GM18873 (cell line): ENCODE measurements around the gene SLC16A3.
"Not testable (repeated sequence)": the region's sequence is repeated elsewhere in the genome, so short reads cannot be mapped to it uniquely, and the experiment has no call there.

ENCODE experiments used
- ATAC-seq: cut with Tn5 transposase; IDR thresholded peaks from one replicate; pipeline ENCODE4 v1.9.1; 2021; ENCODE audit warnings: mild to moderate bottlenecking, moderate library complexity, moderate number of reproducible peaks; ENCODE audit not compliant: unreplicated experiment, low FRiP score

SLC16A3 gene

DNA sequence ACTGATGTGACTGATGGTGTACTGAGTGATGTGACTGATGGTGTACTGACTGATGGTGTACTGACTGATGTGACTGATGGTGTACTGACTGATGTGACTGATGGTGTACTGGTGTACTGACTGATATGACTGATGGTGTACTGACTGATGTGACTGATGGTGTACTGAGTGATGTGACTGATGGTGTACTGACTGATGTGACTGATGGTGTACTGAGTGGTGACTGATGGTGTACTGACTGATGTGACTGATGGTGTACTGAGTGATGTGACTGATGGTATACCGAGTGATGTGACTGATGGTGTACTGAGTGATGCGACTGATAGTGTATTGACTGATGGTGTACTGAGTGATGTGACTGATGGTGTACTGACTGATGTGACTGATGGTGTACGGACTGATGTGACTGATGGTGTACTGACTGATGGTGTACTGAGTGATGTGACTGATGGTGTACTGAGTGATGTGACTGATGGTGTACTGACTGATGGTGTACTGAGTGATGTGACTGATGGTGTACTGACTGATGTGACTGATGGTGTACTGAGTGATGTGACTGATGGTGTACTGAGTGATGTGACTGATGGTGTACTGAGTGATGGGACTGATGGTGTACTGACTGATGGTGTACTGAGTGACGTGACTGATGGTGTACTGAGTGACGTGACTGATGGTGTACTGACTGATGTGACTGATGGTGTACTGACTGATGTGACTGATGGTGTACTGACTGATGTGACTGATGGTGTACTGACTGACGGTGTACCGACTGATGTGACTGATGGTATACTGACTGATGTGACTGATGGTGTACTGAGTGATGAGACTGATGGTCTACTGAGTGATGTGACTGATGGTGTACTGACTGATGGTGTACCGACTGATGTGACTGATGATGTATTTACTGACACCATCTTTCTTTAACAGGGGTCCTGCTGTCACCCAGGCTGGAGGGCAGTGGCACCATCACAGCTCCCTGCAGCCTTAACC lies 31.4 kb downstream of the SLC16A3 start:
- ATAC-seq, result not testable (repeated sequence)

DNA sequence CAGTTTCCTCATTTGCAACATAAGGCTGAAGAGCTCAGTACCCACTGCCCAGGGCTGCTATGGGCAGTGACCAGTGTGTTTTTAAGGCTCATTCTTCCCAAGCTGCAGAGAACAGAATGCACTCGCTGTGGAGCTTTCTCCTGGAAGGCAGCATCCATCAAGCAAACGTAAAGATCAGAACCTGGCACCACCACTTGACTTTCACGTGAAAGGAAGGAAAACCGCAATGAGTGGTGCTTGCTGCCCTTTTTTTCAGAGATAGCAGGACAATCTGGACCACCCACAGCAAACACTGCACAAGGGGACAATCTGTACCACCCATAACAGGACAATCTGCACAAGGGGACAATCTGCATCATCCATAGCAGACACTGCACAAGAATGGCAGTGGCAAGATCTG lies 33.5 kb downstream of the SLC16A3 start:
- no peak for ATAC-seq

DNA sequence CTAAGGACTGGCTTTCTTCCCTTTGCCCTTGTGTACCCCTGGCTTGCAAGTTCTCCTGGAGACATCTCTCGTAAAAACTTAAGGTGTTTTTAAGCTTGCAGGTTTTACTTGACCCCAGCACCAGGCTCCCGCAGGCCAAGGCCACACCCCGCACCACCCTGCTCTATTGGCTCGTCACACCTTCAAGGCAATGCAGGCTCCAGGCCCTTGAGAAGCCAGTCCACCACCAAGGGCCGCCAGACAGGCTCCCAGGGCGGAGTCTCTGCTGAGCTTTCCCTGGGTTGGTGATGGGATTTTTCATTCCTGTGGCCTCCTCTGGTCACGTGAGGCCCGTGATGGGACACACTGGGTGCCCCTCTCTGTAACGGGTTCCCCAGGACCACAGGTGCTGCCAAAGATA lies 34.8 kb downstream of the SLC16A3 start:
- ATAC-seq, result no peak

DNA sequence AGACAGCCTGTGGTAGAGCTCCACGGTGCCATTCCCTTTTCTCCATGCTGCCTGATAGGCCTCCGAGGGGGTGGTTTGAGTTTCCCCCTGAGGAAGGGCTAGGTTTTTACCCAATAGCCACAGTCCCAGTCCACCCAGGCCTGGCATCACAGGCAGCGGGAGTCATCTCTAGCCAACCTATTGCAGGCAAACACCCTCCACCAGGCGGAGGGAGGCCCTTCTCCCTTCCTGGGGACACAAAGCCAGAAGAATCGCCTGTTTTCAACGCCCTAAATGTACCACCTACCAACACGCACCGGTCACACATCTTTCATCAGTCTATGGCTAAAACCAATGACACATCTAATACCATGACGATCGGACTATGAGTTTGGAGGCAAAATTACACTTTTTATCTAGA lies 37.3 kb downstream of the SLC16A3 start:
- no peak for ATAC-seq

DNA sequence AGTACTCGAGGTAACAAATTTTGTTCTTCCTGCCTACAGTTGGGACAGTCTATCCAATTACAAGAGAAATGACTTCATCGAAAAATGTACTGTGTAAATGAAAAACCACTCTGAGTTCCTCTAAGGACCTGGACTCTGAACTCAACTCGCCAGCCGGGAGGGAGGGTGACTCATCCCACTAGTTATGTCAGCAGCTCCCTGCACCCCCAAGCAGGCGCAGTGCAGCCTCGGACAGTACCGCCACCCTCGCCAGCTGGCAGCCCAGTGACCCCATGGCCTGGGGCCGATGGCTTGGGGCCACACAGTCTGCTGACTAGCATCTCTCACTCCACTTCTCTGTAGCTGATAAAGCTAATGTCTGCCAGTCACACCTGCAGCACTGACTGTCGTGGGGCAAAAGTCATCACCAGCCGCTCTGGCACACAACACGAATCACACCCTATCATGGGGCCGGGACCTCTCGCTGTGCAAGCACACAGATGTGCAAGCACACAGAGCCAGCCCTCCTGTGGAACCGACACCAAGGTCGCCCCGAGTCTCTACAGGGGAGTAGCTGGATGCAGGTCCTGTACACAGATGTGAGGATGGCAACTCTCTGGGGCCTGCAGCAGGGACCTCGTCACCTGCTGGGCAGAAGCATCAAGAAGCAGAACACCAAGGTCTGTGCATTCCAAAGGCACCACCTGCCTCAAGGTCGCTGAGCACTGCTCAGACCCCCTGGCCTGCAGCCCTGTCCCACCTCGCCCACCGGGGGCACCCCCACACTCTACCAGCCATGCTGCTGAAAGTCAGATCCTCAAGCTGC lies 38.9 kb downstream of the SLC16A3 start:
- no peak for ATAC-seq

DNA sequence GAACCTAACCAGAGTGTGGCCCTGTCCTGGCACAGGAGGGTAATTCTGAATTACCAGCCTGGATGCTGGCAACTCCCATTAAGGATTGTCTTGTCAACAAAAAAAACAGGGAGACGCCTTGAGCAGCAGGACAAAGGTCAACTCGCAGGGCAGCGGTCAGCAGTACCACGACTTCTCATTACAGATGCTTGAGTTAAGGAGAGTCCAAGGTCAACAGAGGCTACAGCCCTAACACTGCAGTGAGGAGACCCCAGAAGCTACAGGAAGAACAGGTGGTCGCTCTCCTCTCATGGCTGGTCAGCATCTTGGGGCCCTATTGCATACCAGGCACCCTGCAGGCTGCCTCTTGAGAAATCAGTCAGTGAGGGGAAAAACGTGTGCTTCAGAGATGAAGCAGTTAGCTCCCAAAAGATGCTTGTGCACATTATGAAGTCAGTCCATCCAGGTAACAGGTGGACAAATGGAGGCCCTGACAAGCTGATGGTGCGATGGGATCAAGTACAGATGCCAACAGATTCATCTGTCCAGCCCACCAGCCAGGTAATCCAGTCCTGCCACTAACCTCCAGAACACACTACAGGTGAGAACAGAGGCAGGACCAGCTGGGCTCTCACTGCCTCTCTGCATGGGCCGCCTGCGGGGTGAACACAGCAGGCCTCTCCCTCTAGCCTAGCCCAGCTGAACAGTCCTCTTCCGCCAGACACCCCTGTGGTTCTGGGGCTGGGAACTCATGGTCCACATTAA lies 40.5 kb downstream of the SLC16A3 start:
- ATAC-seq, result no peak

DNA sequence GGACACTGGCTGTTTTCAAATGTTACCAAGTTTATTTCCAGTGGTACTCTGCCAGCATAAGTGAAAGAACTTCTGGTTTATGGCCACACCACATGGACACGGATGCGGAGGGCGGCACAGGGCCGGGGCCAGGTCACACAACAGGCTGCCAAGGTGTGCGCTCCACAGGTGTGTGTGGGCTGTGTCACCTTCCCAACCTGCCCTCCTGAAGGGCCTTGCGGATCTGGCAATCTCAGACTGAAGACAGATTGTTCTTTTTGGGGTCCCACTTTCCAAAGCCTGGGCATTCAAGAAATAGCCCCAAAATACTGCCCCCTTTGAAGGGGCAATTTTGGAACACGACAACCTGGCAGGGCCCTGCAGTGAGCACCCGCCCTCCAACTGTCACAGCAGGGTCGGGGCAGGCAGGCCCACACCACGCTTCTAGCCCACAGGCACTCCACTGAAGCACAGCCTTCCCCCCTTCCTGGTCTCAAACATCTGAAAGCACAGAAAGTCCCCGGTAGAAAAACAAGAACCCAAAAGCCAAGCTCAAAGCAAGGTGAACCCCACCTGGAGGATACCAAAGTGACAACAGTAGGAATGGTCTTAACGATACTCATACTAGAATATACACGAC lies 41.1 kb downstream of the SLC16A3 start:
- ATAC-seq, result no peak

DNA sequence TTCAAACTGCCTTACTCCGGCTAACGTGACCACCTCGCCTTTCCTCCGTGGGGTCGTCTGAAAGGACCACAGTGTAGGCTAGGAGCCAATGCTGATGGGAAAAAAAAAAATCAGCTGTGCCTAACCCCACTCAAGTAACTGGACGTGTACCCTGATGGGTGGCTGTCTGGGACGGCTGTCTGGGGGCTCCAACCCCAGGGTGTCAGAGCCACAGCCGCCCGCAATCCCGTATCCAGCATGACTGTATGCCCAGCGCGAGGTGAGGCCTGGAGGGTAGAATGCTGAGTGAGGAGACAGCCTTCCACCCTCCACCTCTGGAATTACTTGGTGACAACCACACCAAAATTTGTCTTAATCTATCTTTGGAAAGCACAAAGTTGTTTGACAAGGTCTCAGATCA lies 41.8 kb downstream of the SLC16A3 start:
- ATAC-seq, result no peak

DNA sequence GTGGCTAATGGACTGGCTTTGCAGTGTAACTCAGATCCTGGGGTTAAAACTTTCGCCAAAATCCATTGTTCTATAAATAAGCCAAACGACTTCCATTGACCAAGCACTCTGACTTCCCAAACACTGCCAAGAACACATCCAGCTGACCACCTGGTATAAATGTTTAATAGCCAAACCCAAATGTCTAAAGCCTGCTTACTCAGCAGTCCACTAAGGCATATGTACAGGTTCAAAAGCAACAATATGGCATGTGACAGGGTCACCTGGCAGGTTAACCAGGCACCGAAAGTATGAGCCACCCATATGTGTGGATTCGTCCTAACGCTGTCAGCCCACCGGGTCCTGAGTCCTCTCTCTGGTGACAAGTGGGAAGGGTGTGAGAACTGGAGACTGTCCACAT lies 42.6 kb downstream of the SLC16A3 start:
- no peak for ATAC-seq

DNA sequence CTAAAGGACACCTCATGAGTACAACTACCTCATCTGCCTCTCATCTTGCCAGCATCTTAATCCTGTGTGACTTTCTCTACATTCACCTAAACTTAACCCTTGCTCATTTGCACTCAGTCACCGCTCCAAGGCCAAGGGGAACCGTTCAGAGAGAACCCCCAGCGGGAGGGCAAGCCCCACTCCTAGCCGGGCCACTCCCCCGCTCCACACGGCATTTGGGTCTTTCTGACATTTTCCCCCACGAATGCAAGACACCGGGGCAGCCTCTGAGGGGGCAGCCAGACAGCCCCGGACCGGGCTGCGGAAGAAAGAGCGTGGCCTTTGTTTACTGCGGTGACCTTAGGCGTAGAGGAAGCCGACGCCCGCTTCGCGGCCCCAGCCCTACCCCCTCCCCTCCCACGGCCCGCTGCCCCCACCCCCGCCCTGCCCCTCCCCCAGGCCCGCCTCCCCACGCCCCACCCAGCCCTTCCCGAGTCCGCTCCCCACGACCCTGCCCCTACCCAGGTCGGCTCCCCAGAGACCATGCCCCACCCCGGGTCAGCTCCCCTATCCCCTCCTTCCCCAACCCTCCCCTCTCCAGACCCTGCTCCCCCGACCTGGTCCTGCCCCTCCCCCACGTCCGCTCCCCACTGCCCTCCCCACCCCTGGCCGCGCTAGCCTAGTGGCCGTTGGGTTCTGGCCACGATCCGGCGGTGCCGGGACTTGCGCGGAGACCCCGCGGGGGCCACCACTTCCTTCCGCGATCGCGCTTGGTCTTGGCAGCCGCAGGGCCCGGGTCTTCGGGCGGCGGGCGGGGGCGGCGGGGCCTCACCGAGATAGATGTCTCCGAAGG lies 43.9 kb downstream of the SLC16A3 start:
- ATAC-seq, result no peak

DNA sequence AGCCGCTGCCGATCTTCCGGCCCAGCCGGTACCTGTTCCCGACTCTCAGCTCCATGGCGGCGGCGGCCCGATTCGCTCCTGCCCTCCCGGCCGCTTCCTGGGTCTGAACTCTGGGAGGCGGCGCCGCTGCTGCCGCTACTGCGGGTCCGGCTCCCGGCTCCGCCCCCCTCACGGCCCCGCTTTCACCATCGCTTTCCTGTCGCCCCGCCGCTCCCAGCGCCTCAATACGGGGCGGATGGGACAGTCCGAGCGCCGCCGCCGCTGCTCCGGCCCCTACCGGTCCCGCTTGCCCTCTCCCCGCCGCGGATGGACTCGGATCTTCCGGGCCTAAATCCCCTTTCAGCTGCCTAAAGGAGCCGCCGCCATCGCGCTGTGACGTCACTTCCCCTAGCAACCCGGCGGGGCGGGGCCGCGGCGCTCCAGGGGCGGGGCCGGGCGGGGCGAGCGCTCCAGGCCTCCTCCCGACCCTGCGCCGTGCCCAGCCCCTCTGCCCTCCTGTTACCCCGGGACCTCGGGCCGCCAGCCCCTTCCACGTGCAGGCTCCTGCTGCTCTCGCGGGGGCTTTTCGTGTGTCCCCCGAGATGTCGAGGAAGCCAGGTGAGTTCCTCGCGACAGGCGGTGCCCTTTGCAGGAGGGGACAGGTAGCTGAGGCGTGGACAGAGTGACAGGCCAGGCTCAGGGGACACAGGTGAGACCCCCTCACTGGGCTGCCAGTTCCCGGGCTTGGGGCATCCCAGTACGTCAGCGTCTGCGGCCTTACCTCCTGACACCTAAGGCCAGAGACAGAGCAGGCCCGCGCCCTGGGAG lies 44.7 kb downstream of the SLC16A3 start, which contains the start of gene CSNK1D:
Gene CSNK1D (minus strand): TSS at position 374 of the 807 bp plus-strand sequence. CDS start 319 bp downstream, at position 55.
- ATAC-seq, result peak; percentile 46

DNA sequence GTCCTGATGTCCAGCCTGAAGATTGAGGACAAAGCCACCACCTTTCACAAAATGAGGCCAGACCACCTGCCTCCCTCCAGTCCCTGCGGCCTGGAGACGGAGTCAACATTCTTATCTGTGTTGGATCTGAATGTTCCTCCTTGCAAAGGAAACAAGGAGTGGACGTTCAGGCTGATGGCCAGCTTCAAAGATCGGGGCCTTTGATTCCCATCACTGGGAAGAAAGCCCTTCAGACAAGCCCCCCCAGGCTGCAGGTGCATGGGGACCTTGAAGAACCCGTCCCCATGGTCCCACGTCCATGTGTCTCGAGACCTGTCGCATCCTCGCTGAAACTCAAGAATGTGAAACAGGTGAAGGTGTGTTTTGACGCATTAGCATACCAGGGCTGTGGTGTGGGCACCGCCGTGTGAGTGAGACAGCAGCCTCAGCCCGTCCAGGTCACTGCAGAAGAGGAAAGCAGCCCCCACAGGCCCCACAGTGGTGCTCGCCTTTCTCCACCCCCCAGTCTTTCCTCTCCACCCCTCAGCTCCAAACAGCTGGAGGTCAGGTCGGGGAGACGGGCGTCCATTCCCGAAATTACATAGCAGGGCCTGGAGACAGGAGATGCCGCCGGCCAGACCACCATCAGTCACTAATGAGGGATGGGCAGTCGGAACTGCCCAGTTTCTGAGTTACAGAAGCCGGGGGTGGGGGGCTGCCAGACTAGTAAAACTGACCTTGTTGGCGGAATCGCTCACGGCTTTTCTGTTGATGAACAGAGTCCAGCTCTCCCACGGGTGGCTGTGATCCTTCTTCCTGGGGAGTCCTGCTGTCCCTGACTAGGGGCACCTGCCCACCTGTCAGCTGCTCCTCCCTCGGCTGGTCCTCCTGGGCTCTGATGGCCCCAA lies 45.5 kb downstream of the SLC16A3 start:
- ATAC-seq, result no peak

DNA sequence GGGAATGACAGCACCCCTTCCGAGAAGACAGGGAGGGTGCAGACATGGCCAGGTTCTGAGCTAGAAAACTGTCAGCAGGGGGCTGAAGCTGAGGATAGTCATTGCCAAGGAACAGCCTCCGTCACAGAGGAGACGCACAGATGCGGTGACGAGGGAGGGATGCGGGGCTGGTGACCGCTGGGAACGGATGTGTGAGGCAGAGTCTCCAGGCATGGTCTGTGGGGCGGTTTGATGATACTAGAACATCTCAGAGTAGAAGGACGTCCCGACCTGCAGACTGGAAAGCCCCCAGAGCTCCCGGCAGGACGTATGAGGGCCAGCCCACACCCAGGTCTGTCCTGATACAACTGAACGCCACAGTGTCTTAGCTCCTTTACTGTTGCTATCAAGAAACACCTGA lies 46.5 kb downstream of the SLC16A3 start:
- no peak for ATAC-seq

DNA sequence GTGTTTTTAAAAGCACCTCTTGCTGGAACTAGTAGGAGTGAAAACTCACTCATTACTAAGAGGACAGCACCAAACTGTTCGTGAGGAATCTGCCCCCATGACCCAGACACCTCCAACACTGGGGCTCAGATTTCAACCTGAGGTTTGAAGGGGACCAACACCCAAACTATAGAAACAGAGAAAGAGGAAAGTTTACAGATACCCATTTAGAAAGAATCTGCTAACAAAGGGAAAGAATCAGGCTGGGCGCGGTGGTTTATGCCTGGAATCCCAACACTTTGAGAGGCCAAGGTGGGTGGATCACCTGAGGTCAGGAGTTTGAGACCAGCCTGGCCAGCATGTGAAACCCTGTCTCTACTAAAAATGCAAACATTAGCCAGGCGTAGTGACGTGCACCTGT lies 48.1 kb downstream of the SLC16A3 start:
- ATAC-seq, result no peak

DNA sequence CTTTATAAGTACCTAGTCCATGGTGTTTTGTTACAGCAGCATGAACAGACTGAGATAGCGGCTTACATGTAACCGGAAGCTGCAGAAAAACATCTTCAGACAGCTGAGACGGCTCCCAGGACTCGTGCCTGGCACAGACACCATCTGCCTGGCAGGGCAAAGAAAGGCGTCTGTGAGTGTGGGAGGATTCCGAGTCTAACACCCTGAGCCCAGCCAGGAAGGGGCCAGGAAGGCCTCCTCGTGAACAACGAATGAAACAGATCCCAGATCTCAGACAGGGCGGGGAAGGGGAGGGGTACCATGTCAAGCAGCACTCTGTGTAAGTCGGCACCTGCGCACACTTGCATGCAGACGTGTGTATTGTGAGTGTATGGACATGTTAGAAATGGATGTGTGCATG lies 49.0 kb downstream of the SLC16A3 start:
- ATAC-seq, result no peak

DNA sequence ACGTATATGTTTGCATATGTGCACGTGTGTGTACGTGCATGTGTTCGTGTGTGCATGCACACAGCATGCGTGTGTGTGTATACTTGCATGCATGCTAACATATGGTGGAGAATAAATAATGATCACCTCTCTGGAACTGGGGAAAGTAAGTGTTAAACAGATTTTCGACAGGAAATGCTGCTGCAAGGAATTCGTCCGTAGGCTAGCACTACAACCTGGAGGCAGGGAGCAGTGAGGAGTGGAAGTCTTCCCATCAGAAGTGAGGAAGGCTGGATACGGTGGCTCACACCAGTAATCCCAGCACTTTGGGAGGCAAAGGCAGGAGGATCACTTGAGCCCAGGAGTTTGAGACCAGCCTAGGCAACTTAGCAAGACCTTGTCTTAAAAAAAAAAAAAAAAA lies 49.5 kb downstream of the SLC16A3 start:
- no peak for ATAC-seq

DNA sequence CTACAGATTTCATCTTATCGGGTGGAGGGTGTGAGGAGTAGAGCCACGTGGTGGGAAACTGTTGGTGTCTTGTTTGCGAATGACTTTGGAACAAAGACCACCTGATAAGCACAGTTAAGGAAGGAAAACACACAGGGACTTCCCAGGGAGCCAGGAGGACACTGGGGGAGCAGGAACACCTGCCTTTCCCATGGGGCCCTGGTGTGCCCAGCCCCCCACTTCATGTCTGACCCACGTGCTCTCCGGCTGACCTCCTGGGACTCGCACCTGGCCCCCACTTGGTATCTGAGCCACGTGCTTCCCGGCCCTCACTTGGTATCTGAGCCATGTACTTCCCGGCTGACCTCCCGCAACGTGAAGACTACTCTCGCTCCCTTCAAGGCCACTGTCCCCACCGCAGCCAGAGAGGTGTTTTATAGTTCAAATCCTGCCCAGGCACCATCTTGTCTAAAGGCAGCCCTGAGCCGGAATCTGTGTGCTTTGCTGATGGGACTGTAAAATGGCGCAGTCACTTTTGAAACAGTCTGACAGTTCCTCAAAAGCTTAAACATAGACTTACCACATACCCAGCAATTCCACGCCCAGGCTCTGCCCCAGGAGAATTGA lies 50.0 kb downstream of the SLC16A3 start:
- ATAC-seq, result no peak
